Measurements from ENCODE around the gene AZI2.

Gene AZI2

DNA sequence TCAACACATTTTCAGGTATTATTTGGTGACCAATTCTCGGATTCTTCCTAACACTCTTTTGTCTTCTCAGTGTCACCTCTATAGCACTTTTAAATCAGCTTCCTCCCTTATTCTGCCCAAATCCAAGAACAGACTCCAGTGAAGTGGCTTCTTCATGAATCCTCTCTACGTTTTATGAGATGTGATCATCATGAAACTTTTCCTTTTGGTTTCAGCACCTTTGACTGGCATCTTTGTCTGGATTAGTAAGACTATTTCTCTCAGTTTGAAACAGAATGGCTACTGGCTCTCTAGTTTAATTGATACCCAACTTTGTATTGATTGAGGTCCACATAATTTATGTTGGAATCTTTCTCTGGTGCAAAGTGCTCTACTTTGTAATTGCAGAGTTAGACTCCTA, 61.6 kb downstream of the AZI2 start:
- Histone ChIP-seq H3K36me3 (ENCODE audit: control insufficient read depth in 2 of 2, insufficient read depth in 1 of 2, low read length in 2 of 2) (peaks cover 0 to 5% of the 10 kb centered on the region in 2 experiments; a peak in 1 of 3 replicates), H3K4me3 (ENCODE audit: low read depth, low read length) (no peak overlapping the region), H3K9me3 (ENCODE audit: control insufficient read depth, insufficient read depth, low read depth, low read length) (no peaks in the 10 kb centered on the region), H3K27ac (ENCODE audit: extremely low read depth, low read depth, low read length) (no peak overlapping the region), H3K4me1 (ENCODE audit: control insufficient read depth, insufficient read depth, low read length) (no peaks in the 10 kb centered on the region)
- ChIA-PET POLR2A (no interaction called here), CTCF (interaction anchor here (0.6 to 1.8 kb wide), 6 partner anchors 41 to 590 kb away, joined by 3 to 4 read pairs (median 3); partner anchors contain the start of gene EOMES)
- TF ChIP-seq ZNF184 (tag by site-specific recombination; IDR thresholded peaks at IDR 0.05), result no peak
- TF ChIP-seq, protein P1, sequence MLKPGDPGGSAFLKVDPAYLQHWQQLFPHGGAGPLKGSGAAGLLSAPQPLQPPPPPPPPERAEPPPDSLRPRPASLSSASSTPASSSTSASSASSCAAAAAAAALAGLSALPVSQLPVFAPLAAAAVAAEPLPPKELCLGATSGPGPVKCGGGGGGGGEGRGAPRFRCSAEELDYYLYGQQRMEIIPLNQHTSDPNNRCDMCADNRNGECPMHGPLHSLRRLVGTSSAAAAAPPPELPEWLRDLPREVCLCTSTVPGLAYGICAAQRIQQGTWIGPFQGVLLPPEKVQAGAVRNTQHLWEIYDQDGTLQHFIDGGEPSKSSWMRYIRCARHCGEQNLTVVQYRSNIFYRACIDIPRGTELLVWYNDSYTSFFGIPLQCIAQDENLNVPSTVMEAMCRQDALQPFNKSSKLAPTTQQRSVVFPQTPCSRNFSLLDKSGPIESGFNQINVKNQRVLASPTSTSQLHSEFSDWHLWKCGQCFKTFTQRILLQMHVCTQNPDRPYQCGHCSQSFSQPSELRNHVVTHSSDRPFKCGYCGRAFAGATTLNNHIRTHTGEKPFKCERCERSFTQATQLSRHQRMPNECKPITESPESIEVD (tag by site-specific recombination; IDR thresholded peaks at IDR 0.05), result no peak
- TF ChIP-seq ZSCAN30 (tag by site-specific recombination; IDR thresholded peaks at IDR 0.05), result no peak
- TF ChIP-seq, protein P2, sequence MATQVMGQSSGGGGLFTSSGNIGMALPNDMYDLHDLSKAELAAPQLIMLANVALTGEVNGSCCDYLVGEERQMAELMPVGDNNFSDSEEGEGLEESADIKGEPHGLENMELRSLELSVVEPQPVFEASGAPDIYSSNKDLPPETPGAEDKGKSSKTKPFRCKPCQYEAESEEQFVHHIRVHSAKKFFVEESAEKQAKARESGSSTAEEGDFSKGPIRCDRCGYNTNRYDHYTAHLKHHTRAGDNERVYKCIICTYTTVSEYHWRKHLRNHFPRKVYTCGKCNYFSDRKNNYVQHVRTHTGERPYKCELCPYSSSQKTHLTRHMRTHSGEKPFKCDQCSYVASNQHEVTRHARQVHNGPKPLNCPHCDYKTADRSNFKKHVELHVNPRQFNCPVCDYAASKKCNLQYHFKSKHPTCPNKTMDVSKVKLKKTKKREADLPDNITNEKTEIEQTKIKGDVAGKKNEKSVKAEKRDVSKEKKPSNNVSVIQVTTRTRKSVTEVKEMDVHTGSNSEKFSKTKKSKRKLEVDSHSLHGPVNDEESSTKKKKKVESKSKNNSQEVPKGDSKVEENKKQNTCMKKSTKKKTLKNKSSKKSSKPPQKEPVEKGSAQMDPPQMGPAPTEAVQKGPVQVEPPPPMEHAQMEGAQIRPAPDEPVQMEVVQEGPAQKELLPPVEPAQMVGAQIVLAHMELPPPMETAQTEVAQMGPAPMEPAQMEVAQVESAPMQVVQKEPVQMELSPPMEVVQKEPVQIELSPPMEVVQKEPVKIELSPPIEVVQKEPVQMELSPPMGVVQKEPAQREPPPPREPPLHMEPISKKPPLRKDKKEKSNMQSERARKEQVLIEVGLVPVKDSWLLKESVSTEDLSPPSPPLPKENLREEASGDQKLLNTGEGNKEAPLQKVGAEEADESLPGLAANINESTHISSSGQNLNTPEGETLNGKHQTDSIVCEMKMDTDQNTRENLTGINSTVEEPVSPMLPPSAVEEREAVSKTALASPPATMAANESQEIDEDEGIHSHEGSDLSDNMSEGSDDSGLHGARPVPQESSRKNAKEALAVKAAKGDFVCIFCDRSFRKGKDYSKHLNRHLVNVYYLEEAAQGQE (tag by site-specific recombination; IDR thresholded peaks at IDR 0.05), result no peak
- TF ChIP-seq, protein P3, sequence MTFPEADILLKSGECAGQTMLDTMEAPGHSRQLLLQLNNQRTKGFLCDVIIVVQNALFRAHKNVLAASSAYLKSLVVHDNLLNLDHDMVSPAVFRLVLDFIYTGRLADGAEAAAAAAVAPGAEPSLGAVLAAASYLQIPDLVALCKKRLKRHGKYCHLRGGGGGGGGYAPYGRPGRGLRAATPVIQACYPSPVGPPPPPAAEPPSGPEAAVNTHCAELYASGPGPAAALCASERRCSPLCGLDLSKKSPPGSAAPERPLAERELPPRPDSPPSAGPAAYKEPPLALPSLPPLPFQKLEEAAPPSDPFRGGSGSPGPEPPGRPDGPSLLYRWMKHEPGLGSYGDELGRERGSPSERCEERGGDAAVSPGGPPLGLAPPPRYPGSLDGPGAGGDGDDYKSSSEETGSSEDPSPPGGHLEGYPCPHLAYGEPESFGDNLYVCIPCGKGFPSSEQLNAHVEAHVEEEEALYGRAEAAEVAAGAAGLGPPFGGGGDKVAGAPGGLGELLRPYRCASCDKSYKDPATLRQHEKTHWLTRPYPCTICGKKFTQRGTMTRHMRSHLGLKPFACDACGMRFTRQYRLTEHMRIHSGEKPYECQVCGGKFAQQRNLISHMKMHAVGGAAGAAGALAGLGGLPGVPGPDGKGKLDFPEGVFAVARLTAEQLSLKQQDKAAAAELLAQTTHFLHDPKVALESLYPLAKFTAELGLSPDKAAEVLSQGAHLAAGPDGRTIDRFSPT (tag by site-specific recombination; IDR thresholded peaks at IDR 0.05), result no peak
- no peak for TF ChIP-seq ZNF404 (tag by site-specific recombination; IDR thresholded peaks at IDR 0.05)
- no peak for TF ChIP-seq WT1 (tag by site-specific recombination; IDR thresholded peaks at IDR 0.05)
- no peak for TF ChIP-seq ZBTB1 (tag by site-specific recombination; IDR thresholded peaks at IDR 0.05)
- no peak for TF ChIP-seq ZNF610 (tag by site-specific recombination; IDR thresholded peaks at IDR 0.05; ENCODE audit: borderline replicate concordance)
- TF ChIP-seq, protein P4, sequence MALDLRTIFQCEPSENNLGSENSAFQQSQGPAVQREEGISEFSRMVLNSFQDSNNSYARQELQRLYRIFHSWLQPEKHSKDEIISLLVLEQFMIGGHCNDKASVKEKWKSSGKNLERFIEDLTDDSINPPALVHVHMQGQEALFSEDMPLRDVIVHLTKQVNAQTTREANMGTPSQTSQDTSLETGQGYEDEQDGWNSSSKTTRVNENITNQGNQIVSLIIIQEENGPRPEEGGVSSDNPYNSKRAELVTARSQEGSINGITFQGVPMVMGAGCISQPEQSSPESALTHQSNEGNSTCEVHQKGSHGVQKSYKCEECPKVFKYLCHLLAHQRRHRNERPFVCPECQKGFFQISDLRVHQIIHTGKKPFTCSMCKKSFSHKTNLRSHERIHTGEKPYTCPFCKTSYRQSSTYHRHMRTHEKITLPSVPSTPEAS (tag by site-specific recombination; IDR thresholded peaks at IDR 0.05), result no peak
- TF ChIP-seq, protein P5, sequence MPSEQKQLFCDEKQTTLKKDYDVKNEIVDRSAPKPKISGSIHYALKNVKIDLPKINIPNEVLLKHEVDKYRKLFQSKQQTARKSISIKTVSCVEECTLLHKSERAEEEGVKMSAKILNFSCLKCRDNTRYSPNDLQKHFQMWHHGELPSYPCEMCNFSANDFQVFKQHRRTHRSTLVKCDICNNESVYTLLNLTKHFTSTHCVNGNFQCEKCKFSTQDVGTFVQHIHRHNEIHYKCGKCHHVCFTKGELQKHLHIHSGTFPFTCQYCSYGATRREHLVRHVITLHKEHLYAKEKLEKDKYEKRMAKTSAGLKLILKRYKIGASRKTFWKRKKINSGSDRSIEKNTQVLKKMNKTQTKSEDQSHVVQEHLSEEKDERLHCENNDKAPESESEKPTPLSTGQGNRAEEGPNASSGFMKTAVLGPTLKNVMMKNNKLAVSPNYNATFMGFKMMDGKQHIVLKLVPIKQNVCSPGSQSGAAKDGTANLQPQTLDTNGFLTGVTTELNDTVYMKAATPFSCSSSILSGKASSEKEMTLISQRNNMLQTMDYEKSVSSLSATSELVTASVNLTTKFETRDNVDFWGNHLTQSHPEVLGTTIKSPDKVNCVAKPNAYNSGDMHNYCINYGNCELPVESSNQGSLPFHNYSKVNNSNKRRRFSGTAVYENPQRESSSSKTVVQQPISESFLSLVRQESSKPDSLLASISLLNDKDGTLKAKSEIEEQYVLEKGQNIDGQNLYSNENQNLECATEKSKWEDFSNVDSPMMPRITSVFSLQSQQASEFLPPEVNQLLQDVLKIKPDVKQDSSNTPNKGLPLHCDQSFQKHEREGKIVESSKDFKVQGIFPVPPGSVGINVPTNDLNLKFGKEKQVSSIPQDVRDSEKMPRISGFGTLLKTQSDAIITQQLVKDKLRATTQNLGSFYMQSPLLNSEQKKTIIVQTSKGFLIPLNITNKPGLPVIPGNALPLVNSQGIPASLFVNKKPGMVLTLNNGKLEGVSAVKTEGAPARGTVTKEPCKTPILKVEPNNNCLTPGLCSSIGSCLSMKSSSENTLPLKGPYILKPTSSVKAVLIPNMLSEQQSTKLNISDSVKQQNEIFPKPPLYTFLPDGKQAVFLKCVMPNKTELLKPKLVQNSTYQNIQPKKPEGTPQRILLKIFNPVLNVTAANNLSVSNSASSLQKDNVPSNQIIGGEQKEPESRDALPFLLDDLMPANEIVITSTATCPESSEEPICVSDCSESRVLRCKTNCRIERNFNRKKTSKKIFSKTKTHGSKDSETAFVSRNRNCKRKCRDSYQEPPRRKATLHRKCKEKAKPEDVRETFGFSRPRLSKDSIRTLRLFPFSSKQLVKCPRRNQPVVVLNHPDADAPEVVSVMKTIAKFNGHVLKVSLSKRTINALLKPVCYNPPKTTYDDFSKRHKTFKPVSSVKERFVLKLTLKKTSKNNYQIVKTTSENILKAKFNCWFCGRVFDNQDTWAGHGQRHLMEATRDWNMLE (tag by site-specific recombination; conservative IDR thresholded peaks at IDR 0.05; ENCODE audit: low read depth), result no peak
- TF ChIP-seq ZNF169 (tag by site-specific recombination; IDR thresholded peaks at IDR 0.05), result no peak
- TF ChIP-seq GFI1B (tag by site-specific recombination; IDR thresholded peaks at IDR 0.05), result no peak
- no peak for TF ChIP-seq ZSCAN16 (tag by site-specific recombination; IDR thresholded peaks at IDR 0.05)
- no peak for TF ChIP-seq YY2 (tag by site-specific recombination; IDR thresholded peaks at IDR 0.05)
- TF ChIP-seq ZNF24 (tag by site-specific recombination; IDR thresholded peaks at IDR 0.05), result no peak
- TF ChIP-seq IKZF3 (tag by site-specific recombination; IDR thresholded peaks at IDR 0.05), result no peak
